ENCODE data around the gene ACSL6.

Gene ACSL6

GRCh38 chr5:131977212-131977604 lies 34.2 kb downstream of the ACSL6 start:
- TF ChIP-seq CTCF (IDR thresholded peaks at IDR 0.05): no peak

GRCh38 chr5:131976414-131977211 lies 34.8 kb downstream of the ACSL6 start:
- TF ChIP-seq CTCF (IDR thresholded peaks at IDR 0.05): no peak

- no peak for TF ChIP-seq CTCF (IDR thresholded peaks at IDR 0.05)
Measured at GRCh38 chr5:131974956-131975726, 36.3 kb downstream of the ACSL6 start.

- no peak for TF ChIP-seq CTCF (IDR thresholded peaks at IDR 0.05)
Measured at GRCh38 chr5:131974622-131974955, 36.9 kb downstream of the ACSL6 start.

GRCh38 chr5:131974016-131974415 lies 37.4 kb downstream of the ACSL6 start:
- TF ChIP-seq CTCF (IDR thresholded peaks at IDR 0.05): no peak

GRCh38 chr5:131973089-131973712 lies 38.3 kb downstream of the ACSL6 start:
- no peak for TF ChIP-seq CTCF (IDR thresholded peaks at IDR 0.05)

- no peak for TF ChIP-seq CTCF (IDR thresholded peaks at IDR 0.05)
Measured at GRCh38 chr5:131968396-131968954, 43.0 kb downstream of the ACSL6 start.

All from LNCAP (cell line).